ENCODE results near the gene ZCWPW1. TPM values are rescaled to one million over a fixed set of nuclear protein-coding genes. Genes with fewer than 3 reads are reported as not detected.
A peak's percentile ranks its signal among the peaks of the same experiment; 100 is the strongest.

ZCWPW1 gene
- total and polyA plus RNA-seq, 7 donors = 3.5 to 13.2 (median 5.5) TPM

DNA sequence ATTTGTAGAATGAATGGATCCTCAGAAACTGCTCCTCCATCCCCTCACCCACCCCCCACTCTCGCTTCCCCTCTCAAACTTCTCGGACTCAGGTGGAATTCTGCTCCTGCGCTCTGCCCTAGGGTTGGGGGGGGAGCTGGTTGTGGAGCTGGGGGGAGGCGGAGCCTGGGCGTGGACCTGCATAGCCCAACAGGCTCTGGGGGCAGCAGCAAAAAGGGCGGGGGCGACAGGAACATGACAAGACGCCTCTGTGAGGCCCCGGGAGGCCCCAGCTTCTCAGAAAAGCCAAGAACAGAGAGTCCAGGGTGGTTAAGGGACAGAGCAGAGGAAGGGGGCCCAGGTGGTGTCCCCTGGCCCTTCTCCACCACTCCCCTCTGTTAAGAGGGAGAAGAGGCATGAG is 47.0 kb upstream of the ZCWPW1 start:
- DNase-seq = peak in 1 of 2 donors; percentile 67
- H3K9me3 ChIP-seq = no peaks in the 10 kb centered on the region
- intact Hi-C loops (cut with DNase I) = loop anchor here (5.0 to 10.0 kb wide), 3 partner anchors 67 to 249 kb away; partner anchors contain the start of gene EPO (in 1 of the 2)
- ATAC-seq = no peak
- 60 to 74% (median 69%) methylated on average over 9 of the region's 9 CpGs for WGBS, 3 donors
- peaks cover 20% of the 10 kb centered on the region for H3K4me1 ChIP-seq
- TF ChIP-seq, protein P1, sequence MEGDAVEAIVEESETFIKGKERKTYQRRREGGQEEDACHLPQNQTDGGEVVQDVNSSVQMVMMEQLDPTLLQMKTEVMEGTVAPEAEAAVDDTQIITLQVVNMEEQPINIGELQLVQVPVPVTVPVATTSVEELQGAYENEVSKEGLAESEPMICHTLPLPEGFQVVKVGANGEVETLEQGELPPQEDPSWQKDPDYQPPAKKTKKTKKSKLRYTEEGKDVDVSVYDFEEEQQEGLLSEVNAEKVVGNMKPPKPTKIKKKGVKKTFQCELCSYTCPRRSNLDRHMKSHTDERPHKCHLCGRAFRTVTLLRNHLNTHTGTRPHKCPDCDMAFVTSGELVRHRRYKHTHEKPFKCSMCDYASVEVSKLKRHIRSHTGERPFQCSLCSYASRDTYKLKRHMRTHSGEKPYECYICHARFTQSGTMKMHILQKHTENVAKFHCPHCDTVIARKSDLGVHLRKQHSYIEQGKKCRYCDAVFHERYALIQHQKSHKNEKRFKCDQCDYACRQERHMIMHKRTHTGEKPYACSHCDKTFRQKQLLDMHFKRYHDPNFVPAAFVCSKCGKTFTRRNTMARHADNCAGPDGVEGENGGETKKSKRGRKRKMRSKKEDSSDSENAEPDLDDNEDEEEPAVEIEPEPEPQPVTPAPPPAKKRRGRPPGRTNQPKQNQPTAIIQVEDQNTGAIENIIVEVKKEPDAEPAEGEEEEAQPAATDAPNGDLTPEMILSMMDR (IDR thresholded peaks at IDR 0.05) = no peak
- peaks cover 0 to 28% of the 10 kb centered on the region in 2 donors for H3K36me3 ChIP-seq (ENCODE audit: insufficient read depth in 1 of 2, low read depth in 1 of 2)
- H3K27ac ChIP-seq = no peak overlapping the region
- no peaks in the 10 kb centered on the region for H3K27me3 ChIP-seq (ENCODE audit: insufficient read depth in 3 of 3, low read length in 2 of 3)
- peak overlapping the region; percentile 15 for H3K4me3 ChIP-seq

DNA sequence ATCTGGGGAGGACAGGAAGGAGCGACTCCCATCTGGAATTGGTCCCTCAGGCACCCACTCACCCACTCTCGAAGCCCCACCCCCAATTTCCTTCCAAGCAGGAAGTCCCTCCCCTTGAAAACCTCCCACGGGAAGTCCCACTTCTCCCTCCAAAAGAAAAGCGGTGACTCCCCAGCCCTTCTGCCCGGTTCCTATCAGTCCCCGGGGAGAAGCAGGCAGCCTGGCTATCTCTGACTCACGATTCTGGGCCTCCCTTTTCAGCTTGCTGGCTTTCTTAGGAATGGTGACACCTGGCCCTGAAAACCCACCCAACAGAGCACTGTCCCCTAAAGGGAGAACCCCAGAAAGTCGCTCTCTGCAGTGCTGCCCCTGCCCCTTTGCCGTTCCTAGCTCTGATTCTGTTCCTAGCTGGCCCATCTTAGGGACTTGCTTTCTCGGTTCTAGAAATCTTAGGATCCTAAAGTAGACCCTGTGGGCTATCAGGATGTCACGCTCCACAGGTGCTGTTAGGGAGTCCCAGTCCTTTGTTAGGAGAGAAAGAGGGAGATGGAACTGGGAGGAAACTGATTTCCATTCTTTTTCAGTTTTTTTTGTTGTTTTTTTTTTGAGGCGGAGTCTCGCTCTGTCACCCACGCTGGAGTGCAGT is 44.5 kb upstream of the ZCWPW1 start:
- Histone ChIP-seq H3K27me3 (ENCODE audit: insufficient read depth in 3 of 3, low read length in 2 of 3) (no peaks in the 10 kb centered on the region), H3K36me3 (ENCODE audit: insufficient read depth in 1 of 2, low read depth in 1 of 2) (peaks cover 0 to 33% of the 10 kb centered on the region in 2 donors), H3K4me1 (peaks cover 19% of the 10 kb centered on the region), H3K4me3 (no peak overlapping the region), H3K27ac (no peak overlapping the region), H3K9me3 (no peaks in the 10 kb centered on the region)
- DNase-seq (peak in 1 of 2 donors; percentile 51), ATAC-seq (no peak)
- intact Hi-C loops (cut with DNase I) = loop anchor here in 1 of 2 donors (10.0 kb wide), 1 partner anchor 252 kb away; the partner anchor contains the start of gene EPO
- TF ChIP-seq, protein P1 (IDR thresholded peaks at IDR 0.05) = no peak
- WGBS, 3 donors = 61 to 63% (median 63%) methylated on average over 14 of the region's 14 CpGs

DNA sequence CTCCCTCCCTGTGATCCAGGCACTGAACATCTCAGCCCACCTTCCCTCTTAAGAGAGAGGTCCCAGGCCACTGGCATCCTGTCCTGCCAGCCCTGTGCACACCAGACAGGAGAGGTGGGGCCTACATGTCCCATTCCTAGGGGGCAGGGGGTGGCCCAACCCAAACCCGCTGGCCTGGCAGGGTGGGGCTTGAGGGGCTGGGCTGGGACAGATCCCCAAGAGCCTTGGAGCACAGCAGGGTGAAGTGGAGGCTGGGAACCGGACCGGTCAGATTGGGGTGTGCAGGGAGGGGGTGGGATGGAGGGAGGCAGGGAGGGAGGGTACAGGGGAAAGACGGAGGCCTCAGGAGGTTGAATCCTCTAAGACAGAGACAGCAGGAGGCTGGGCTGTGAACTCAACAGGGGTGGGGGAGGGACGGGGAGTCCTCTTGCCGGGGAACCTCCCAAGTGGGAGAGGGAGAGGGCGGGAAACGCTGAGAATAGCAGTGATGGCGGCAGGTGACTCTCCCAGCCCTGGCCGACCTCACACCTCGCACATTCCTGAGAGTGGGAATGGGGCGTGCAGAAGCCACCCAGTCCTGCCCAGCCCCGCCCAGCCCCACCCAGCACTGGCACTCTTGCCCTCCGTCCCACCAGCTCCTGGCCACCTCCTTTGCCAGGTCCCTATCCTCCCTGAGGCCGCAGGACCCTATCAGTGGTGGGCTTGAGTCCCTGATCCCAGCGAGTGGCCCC is 43.8 kb upstream of the ZCWPW1 start:
- ATAC-seq (no peak), DNase-seq (no peak)
- intact Hi-C loops (cut with DNase I) = loop anchor here in 1 of 2 donors (10.0 kb wide), 1 partner anchor 253 kb away; the partner anchor contains the start of gene EPO
- Histone ChIP-seq H3K9me3 (no peaks in the 10 kb centered on the region), H3K36me3 (ENCODE audit: insufficient read depth in 1 of 2, low read depth in 1 of 2) (peaks cover 0 to 33% of the 10 kb centered on the region in 2 donors), H3K27me3 (ENCODE audit: insufficient read depth in 3 of 3, low read length in 2 of 3) (no peaks in the 10 kb centered on the region), H3K4me3 (no peak overlapping the region), H3K27ac (no peak overlapping the region), H3K4me1 (peaks cover 13% of the 10 kb centered on the region)
- TF ChIP-seq, protein P1 (IDR thresholded peaks at IDR 0.05) = no peak
- 69 to 73% (median 71%) methylated on average over 16 of the region's 16 CpGs for WGBS, 3 donors

DNA sequence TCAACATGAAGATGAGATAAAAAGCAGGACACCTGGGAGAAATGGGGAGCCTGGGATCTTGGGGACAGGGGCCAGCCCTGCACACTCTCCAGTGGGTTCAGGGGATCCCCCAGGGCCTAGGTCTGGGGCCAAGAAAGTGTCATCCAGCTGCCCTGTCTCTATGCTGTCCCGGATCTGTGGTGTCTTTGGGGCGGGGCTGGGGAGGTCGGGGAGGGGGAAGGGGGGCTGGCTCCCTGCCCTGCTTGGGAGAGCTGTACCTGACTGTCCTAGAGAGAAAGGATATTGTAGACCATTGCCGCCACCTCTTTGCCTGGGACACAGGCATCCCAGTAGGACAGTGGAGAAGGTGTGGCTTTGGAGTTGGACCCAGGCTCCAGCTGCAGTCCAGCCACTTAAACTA is 42.5 kb upstream of the ZCWPW1 start:
- Histone ChIP-seq H3K4me3 (no peak overlapping the region), H3K27me3 (ENCODE audit: insufficient read depth in 3 of 3, low read length in 2 of 3) (no peaks in the 10 kb centered on the region), H3K4me1 (peaks cover 7% of the 10 kb centered on the region), H3K27ac (no peak overlapping the region), H3K9me3 (no peaks in the 10 kb centered on the region), H3K36me3 (ENCODE audit: insufficient read depth in 1 of 2, low read depth in 1 of 2) (peaks cover 0 to 33% of the 10 kb centered on the region in 2 donors)
- TF ChIP-seq, protein P1 (IDR thresholded peaks at IDR 0.05) = no peak
- WGBS, 3 donors = 45 to 72% (median 46%) methylated on average over 2 to 4 of the region's 4 CpGs
- no peak for ATAC-seq
- DNase-seq = no peak
- intact Hi-C loops (cut with DNase I) = loop anchor here in 1 of 2 donors (10.0 kb wide), 1 partner anchor 254 kb away; the partner anchor contains the start of gene EPO
